GM21367 (cell line): ENCODE results near the gene ZNF292.
"Not testable (repeated sequence)": the region's sequence is repeated elsewhere in the genome, so short reads cannot be mapped to it uniquely, and the experiment has no call there.

Source experiments
- ATAC-seq: cut with Tn5 transposase; IDR thresholded peaks from one replicate; pipeline ENCODE4 v1.9.1; 2021; ENCODE audit not compliant: unreplicated experiment

ZNF292 gene

DNA sequence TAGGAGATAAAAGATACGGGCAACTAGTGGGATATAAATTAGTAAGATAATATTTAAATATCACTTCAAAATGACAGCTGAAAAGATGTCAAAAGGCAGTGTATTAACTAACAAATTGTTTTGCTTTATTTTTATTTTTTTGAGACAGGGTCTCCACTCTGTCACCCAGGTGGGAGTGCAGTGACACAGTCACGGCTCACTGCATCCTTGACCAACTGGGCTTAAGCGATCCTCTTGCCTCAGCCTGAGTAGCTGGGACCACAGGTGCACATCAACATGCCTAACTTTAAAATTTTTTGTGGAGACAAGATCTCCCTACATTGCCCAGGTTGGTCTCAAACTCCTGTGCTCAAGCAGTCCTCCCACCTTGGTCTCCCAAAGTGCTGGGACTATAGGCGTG is 5.9 kb downstream of the ZNF292 start:
- ATAC-seq = no peak

GRCh38 chr6:87164004-87164403 is 8.6 kb downstream of the ZNF292 start:
- no peak for ATAC-seq

DNA sequence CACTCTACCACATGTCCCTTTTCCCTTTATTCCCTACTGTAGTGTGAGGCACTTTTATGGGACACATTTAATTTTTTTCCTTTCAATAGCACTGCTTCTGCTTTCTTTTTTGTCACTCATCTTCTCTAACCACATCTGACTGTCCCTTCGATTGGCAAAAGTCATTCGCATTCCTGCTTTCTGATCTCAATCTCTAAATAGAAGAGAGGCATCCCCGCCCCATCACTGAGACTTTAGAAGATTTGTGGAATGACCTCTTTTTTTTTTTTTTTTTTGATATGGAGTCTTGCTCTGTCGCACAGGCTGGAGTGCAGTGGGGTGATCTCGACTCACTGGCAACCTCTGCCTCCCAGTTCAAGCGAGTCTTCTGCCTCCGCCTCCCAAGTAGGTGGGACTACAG is 9.1 kb downstream of the ZNF292 start:
- no peak for ATAC-seq

DNA sequence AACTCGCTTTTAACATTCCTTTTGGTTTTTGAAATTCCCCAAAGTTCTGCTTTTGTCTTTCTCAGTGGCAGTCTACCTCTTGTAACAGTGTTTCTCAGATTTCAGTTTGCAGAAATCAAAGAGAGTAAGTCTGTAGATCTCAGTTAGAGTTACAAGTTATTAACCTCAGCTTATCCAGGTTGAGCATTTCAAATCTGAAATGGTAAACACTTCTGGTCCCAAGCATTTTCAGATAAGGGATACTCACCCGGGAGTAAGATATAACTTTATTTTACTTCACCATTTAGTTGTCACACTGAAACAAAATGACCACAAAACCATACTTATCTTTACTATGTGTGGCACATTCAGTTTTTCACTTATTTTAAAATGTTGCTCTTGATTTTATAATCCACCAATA is 9.8 kb downstream of the ZNF292 start:
- ATAC-seq = no peak

DNA sequence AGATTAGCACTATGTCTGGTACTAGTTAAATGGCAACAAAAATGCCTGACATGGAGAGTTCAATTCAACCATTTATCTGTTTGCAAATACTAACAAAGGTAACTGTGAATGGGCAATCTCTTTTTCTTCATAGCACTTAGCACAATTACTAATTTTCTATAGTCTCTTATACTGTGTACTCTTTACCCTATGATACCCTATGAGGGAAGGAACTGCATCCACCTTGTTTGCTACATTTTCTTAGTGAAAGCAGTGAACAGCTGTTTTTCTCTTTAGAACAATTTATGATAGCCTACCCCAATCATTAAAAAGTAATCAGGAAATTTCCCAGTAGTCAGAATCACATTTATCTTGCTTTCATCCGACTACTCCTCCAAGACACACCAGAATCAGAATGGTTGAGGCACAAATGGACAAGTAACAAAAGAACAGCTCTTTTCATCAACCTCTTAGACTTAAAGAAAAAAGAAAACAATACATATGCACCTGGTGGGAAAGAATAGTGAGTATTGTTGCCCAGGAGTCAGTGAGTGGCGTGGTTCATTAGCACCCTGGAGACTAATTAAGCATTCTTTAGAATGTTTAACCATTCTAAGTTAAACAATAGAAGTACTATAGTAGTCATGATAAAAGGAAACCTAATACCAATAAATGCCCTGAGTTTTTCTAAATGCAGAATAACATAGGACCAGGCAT is 16.7 kb downstream of the ZNF292 start:
- no peak for ATAC-seq

GRCh38 chr6:87174078-87174579 is 18.8 kb downstream of the ZNF292 start:
- no peak for ATAC-seq

DNA sequence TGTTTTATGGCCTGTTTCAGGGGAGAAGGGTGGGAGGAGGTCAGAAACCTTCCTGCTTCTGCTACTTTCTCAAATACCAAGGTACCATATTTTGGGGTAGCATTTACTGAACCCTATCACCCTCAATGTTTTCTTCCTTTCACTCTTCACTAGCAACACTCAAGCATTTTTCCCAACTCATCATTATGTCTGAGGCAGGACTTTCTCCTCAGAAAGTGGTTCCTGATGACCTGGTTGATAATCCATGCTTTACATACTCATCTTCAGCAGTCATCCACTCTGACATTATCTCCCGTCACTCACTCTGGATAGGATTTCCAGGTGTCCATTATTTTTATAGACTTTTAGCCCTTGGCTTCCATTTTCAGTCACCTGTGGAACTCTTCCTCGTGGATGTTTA is 21.1 kb downstream of the ZNF292 start:
- ATAC-seq = no peak

- no peak for ATAC-seq
These were observed 24.9 kb downstream of the ZNF292 start for GRCh38 chr6:87180105-87180728.

DNA sequence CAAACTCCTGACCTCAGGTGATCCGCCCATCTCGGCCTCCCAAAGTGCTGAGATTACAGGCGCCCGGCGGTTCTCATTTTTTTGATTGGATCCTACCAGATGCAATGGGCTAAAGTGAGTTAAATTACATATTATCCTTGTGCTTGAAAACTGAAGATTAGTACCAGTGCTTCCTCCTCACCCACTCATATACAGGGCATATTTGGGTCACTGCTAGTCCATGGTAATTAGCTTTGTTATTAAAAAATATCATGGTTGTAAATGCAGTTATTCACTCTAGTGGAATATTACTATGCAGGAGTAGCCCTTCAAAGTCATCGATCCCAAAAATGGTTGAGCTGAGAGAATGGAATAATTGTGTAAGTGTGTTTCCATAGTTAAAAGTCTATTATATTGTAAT is 26.5 kb downstream of the ZNF292 start:
- peak; percentile 17 for ATAC-seq

- peak; percentile 76 for ATAC-seq
These were observed 27.0 kb downstream of the ZNF292 start for GRCh38 chr6:87182321-87182720.

GRCh38 chr6:87182940-87183339 is 27.6 kb downstream of the ZNF292 start:
- ATAC-seq = no peak

GRCh38 chr6:87183687-87184086 is 28.3 kb downstream of the ZNF292 start:
- ATAC-seq = no peak

DNA sequence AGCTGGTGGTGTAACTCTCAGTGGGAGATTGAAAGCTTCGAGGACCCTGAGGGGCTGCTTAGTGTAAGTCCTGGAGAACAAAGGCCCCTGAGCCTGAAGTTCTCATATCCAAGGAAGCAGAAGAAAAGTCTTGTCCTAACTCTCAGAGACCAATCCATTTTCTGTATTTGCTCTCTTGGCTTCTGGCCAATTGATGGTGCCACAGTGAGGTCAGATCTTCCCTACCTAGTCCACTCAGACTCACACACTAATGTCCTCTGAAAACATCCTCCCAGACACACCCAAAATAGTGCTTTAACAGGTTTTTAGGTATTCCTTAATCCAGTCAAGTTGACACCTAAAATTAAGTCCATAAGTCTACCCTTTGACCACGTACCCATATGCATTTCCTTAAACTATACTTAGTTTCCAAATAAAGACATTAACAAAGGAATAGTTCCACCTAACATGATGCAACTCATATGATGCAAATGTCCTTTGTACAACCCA is 29.4 kb downstream of the ZNF292 start:
- no peak for ATAC-seq

DNA sequence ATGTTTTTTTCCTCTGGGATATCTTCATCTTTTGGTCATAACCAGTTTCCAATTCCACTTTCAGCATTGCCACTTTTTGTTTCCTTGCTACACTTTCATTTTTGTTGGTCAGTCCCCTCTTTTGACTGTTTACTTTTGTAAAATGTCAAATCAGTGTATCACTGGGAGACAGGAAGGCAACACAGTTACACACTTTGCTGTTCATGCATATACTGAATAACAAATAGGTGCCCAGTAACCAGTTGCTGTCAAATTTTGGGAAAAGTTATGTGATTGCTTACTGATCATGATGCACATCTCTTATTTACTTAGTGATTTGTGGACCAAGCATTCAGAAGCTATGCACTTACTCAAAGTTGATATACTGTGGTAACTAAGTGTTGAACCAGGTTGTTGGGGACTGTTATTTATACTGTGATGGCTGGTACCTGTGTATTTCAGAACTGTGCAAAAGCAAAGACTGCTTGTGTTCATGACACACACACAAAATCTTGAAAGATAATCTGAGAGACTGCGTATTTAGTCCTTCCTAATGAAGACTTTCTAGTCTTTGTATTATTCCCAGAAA is 41.0 kb downstream of the ZNF292 start:
- ATAC-seq = no peak

DNA sequence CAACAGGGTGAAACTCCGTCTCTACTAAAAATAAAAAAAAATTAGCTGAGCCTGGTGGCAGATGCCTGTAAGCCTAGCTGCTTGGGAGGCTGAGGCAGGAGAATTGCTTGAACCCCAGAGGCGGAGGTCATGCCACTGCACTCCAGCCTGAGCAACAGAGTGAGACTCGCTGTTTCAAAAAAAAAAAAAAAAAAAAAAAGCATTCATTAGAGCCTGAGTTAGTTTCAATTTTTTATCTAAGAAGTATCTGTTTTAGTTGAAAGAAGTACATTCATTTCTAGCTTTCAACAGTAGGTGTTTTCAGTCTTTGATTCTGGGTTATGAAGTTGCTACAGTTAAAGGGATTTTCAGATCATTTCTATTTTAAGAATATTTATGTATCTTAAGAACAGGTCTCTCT is 42.2 kb downstream of the ZNF292 start:
- peak; percentile 57 for ATAC-seq

- ATAC-seq = not testable (repeated sequence)
These were observed 42.9 kb downstream of the ZNF292 start for GRCh38 chr6:87198022-87198810.

GRCh38 chr6:87199787-87200186 is 44.4 kb downstream of the ZNF292 start:
- ATAC-seq = no peak

GRCh38 chr6:87200469-87201175 is 45.3 kb downstream of the ZNF292 start:
- ATAC-seq = no peak

DNA sequence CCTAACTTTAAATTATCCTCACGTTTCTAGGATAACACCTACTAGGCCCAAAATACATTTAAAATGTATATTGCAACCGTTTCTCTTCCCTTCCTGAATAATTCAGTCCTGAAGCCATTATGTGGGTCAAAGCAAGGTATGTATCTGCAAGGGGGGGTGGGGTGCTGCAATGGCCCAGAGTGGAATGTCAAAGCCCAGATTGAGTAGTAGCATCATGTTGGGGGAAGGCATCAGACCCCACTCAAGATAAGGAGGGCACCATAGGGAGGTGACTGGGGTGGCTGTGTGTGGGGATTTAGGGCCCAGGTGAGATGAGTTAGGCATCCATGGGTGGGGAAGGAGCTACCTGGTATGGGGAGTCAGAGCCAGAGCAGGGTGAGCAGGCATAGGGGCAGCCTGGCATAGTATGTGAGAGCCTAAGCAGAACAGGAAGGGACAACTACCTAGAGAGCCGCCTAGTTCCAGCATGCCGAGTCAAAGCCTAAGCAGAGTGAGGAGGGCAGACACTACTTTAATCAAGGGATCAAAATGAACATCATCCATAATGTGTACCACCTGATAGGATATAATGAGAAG is 48.2 kb downstream of the ZNF292 start:
- no peak for ATAC-seq

- no peak for ATAC-seq
These were observed 54.4 kb downstream of the ZNF292 start for GRCh38 chr6:87209812-87210211.
